ENCODE data around the gene ENC1. TPM values are rescaled to one million over a fixed set of nuclear protein-coding genes. Genes with fewer than 3 reads are reported as not detected.
"Not testable (repeated sequence)": the region's sequence is repeated elsewhere in the genome, so short reads cannot be mapped to it uniquely, and the experiment has no call there.

ENC1 gene, protein sequence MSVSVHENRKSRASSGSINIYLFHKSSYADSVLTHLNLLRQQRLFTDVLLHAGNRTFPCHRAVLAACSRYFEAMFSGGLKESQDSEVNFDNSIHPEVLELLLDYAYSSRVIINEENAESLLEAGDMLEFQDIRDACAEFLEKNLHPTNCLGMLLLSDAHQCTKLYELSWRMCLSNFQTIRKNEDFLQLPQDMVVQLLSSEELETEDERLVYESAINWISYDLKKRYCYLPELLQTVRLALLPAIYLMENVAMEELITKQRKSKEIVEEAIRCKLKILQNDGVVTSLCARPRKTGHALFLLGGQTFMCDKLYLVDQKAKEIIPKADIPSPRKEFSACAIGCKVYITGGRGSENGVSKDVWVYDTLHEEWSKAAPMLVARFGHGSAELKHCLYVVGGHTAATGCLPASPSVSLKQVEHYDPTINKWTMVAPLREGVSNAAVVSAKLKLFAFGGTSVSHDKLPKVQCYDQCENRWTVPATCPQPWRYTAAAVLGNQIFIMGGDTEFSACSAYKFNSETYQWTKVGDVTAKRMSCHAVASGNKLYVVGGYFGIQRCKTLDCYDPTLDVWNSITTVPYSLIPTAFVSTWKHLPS
- total RNA-seq, result under 1 TPM; 0.70 to 0.89 TPM
- 0.53 to 1.9 reads per million in 2 donors for total RNA-seq

DNA sequence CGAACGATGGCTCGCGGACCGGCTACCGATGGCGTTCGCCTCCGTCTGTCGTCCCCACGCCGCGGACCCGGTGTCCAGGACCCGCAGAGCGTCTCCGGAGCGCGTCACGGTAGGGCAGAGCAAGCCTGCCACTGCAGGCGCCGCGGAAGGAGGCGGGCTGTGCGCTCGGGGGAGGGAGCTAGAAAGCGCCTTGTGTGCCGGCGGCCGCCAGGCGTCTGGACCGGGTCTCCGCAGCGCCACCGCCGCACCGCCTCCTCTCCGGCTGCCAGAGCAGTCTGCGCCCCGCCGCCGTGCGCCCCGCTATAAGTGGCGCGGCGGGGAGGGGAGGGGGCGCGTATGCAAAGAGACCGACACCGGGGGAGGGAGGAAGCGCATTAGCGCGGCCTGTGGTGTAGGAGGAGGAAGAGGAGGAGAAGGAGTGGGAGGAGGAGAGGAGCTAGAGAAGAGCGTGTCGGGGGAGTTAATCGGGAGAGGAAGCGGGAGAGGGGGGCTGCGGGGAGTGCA lies at the start of gene ENC1:
Gene ENC1 (minus strand): TSS at position 279 of the 504 bp plus-strand sequence. CDS start 4,243 bp downstream, outside the sequence.
- H3K36me3 Mint-ChIP-seq (ENCODE audit: low read depth), result no peaks in the 10 kb centered on the region
- peaks cover 46% of the 10 kb centered on the region for H3K27me3 Mint-ChIP-seq
- H3K9me3 ChIP-seq (ENCODE audit: control insufficient read depth, low read length, poor library complexity, severe bottlenecking), result no peaks in the 10 kb centered on the region
- peaks cover 26% of the 10 kb centered on the region for H3K4me1 Mint-ChIP-seq
- DNase-seq (peak; percentile 42 to 58 (median 54)), ATAC-seq (peak; percentile 89)
- peak within 1 kb of the TSS; percentile 91 for H3K4me3 Mint-ChIP-seq
- H3K27ac Mint-ChIP-seq, result peak within 1 kb of the TSS; percentile 69

DNA sequence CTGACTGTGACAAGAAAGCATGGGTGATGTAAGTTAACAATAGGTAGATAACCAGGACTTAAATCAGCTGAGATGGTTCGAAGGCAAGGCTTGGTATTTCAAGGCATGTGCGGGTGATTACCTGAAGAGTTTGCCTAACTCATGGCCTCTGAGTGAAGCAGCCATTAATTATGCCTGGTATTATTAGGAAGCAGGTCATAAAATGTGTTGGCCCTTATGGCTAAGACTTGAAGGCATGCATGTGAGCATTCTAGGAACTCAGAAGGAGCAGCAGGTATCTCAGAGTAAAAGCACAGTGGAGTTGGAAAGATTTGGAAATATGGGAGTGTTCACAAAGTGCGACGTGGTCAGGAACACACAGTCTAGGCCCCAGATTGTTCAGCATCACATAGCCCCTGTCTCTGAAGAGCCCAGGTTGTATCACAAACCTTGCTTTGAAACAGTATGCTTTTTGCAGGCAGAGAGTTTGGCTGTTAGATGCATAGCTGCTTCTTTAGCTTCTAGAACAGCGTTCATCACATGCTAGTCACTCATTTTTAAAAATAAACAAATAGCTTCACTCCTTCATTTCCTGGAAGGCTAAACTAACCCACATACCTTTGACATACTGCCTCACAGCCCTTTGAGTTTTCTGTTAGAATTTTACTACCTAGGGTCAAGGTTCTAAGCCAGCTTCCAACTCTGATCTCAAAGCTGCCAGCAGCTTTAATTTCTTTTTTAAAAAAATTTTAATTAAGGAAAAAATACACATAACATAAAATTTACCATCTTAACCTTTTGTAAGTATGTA lies 46.6 kb upstream of the ENC1 start:
- H3K4me1 Mint-ChIP-seq, result peaks cover 23% of the 10 kb centered on the region
- H3K27me3 Mint-ChIP-seq, result no peaks in the 10 kb centered on the region
- no peak overlapping the region for H3K4me3 Mint-ChIP-seq
- H3K36me3 Mint-ChIP-seq (ENCODE audit: low read depth), result no peaks in the 10 kb centered on the region
- DNase-seq (no peak), ATAC-seq (no peak)
- no peaks in the 10 kb centered on the region for H3K9me3 ChIP-seq (ENCODE audit: control insufficient read depth, low read length, poor library complexity, severe bottlenecking)
- peak overlapping the region; percentile 93 for H3K27ac Mint-ChIP-seq

DNA sequence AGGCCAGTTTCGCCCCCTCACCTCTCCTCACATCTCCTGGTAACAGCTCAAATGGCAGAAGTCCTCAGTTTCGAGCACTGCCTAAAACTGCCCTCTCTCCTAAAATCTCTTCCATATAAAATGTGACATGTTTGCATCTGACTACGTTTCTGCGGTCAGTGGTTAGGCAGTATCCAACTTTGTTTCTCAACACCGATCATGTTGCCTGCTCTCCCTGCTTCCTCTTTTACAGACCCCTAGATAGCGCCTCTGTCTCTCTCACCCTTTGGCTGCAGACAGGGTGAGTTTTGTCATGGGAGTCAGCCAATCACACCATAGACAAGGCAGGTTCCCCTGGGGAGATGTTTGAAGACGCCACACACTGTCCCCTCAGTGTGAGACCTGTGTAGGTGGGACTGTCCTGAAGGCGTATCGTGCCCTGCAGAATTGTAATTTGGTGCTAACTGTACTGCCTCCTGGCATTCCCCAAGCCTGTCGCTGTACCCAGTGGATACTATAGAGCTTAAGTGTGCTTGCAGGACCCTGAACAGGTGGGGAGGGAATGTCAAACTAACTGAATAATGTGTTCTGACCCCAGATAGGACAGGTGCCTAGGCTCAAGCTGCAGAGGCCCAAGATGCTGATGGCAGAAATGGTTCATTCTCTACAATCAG lies 45.6 kb upstream of the ENC1 start:
- DNase-seq (no peak), ATAC-seq (peak; percentile 2)
- Mint-ChIP-seq H3K4me3 (peak overlapping the region; percentile 95), H3K36me3 (ENCODE audit: low read depth) (no peaks in the 10 kb centered on the region), H3K27ac (peak overlapping the region; percentile 93), H3K27me3 (no peaks in the 10 kb centered on the region), H3K4me1 (peaks cover 23% of the 10 kb centered on the region)
- no peaks in the 10 kb centered on the region for H3K9me3 ChIP-seq (ENCODE audit: control insufficient read depth, low read length, poor library complexity, severe bottlenecking)

DNA sequence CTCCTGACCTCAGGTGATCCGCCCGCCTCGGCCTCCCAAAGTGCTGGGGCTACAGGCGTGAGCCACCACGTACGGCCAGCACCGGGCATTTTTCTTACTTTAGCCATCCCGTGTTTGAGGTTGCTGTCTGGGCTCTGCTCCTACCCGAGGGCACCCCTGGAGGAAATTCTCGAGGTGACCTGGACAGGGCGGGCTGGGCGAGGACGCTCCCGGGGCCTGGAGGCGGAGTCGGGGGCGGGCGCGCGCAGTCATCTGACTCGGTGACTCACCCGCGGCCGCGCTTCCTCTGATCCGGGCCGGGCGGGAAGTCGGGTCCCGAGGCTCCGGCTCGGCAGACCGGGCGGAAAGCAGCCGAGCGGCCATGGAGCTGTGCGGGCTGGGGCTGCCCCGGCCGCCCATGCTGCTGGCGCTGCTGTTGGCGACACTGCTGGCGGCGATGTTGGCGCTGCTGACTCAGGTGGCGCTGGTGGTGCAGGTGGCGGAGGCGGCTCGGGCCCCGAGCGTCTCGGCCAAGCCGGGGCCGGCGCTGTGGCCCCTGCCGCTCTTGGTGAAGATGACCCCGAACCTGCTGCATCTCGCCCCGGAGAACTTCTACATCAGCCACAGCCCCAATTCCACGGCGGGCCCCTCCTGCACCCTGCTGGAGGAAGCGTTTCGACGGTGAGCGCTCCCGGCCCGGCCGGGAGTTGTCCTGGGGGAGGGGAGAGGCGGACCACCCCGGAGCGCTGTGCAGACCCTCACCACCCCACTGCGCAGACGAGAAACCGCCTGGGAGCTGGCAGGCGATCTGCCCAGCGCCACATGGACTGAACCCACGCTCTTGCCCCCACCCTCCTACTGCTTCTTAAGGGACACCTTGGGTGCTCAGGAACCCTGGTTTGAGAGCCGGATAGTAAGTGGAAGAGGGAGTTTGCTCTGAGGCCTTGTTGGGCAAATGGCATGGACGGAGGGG lies 44.6 kb upstream of the ENC1 start, which contains the start of gene HEXB:
Gene HEXB (plus strand): TSS at position 334 of the 952 bp plus-strand sequence. CDS start 28 bp downstream, at position 362.
- Mint-ChIP-seq H3K27me3 (peaks cover 4% of the 10 kb centered on the region), H3K27ac (peak within 1 kb of the TSS; percentile 93), H3K4me3 (peak within 1 kb of the TSS; percentile 95), H3K36me3 (ENCODE audit: low read depth) (no peaks in the 10 kb centered on the region), H3K4me1 (peaks cover 23% of the 10 kb centered on the region)
- DNase-seq (peak; percentile 68 to 73 (median 72)), ATAC-seq (peak; percentile 95)
- no peaks in the 10 kb centered on the region for H3K9me3 ChIP-seq (ENCODE audit: control insufficient read depth, low read length, poor library complexity, severe bottlenecking)

DNA sequence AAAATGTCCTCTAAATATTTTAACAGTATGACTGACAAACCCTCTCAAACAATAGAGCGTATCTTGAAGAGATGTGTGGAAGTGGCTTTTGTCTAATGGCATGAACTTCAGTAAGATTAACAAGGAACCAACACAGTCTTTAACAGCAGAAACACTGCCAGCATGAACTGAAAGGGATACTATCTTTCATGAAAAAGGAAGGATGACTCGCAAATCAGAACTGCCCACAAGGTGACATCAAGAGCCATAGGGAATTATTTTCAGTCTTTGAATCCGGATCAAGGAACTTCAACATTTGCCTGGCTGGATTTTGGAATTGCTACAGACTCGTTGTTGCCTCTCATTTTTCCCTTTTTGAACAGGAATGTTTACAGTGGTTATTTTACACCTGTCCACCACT lies 39.4 kb upstream of the ENC1 start:
- DNase-seq (no peak), ATAC-seq (no peak)
- H3K9me3 ChIP-seq (ENCODE audit: control insufficient read depth, low read length, poor library complexity, severe bottlenecking), result no peaks in the 10 kb centered on the region
- H3K27ac Mint-ChIP-seq, result no peak overlapping the region
- H3K4me3 Mint-ChIP-seq, result no peak overlapping the region
- H3K4me1 Mint-ChIP-seq, result no peaks in the 10 kb centered on the region
- H3K27me3 Mint-ChIP-seq, result peaks cover 28% of the 10 kb centered on the region
- no peaks in the 10 kb centered on the region for H3K36me3 Mint-ChIP-seq (ENCODE audit: low read depth)

DNA sequence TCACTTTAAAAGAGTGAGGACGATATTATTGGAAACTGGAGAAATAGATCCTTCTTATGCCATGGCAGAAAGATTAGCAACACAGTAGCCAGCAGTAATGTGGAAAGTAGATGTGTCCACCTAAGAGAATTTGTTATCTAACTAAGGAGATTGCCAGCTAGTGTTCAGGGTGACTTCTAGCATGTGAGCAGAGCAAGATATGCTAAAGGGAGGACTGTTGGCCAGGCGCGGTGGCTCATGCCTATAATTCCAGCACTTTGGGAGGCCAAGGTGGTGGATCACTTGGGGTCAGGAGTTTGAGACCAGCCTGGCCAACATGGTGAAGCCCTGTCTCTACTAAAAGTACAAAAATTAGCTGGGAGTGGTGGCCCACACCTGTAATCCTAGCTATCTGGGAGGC lies 38.8 kb upstream of the ENC1 start:
- ATAC-seq; H3K27ac Mint-ChIP-seq; H3K36me3 Mint-ChIP-seq (ENCODE audit: low read depth); H3K4me1 Mint-ChIP-seq; DNase-seq; H3K4me3 Mint-ChIP-seq; H3K9me3 ChIP-seq (ENCODE audit: control insufficient read depth, low read length, poor library complexity, severe bottlenecking): not testable (repeated sequence)
- H3K27me3 Mint-ChIP-seq, result peaks cover 29% of the 10 kb centered on the region

DNA sequence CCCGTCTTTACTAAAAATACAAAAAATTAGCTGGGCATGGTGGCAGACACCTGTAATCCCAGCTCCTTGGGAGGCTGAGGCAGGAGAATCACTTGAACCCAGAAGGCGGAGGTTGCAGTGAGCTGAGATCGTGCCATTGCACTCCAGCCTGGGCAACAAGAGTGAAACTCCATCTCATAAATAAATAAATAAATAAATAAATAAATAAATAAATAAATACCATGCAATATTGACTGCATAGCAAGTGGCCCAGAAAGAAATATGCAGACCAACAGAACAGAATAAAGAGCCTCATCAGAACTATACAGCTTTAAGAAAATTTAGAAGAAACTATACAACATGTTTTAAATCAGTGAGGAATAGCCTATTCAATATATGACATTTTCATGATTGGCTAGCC lies 37.6 kb upstream of the ENC1 start:
- not testable (repeated sequence) for H3K4me1 Mint-ChIP-seq; H3K36me3 Mint-ChIP-seq (ENCODE audit: low read depth); H3K9me3 ChIP-seq (ENCODE audit: control insufficient read depth, low read length, poor library complexity, severe bottlenecking); ATAC-seq; DNase-seq; H3K27ac Mint-ChIP-seq; H3K4me3 Mint-ChIP-seq
- H3K27me3 Mint-ChIP-seq, result peaks cover 40% of the 10 kb centered on the region

DNA sequence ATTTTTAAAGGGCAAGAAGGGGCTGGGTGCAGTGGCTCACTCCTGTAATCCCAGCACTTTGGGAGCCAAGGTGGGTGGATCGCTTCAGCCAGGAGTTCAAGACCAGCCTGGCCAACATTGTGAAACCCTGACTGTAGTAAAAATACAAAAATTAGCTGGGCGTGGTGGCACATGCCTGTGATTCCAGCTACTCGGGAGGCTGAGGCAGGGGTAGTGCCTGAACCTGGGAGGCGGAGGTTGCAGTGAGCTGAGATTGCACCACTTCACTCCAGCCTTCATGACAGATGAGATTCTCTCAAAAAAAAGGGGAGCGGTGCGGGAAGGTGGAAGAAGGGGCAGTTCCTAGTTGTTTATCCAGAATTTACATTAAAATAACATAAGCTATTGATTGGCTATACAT lies 35.9 kb upstream of the ENC1 start:
- H3K9me3 ChIP-seq (ENCODE audit: control insufficient read depth, low read length, poor library complexity, severe bottlenecking); H3K36me3 Mint-ChIP-seq (ENCODE audit: low read depth); DNase-seq; H3K4me3 Mint-ChIP-seq; H3K27ac Mint-ChIP-seq; H3K4me1 Mint-ChIP-seq; ATAC-seq: not testable (repeated sequence)
- peaks cover 54% of the 10 kb centered on the region for H3K27me3 Mint-ChIP-seq

DNA sequence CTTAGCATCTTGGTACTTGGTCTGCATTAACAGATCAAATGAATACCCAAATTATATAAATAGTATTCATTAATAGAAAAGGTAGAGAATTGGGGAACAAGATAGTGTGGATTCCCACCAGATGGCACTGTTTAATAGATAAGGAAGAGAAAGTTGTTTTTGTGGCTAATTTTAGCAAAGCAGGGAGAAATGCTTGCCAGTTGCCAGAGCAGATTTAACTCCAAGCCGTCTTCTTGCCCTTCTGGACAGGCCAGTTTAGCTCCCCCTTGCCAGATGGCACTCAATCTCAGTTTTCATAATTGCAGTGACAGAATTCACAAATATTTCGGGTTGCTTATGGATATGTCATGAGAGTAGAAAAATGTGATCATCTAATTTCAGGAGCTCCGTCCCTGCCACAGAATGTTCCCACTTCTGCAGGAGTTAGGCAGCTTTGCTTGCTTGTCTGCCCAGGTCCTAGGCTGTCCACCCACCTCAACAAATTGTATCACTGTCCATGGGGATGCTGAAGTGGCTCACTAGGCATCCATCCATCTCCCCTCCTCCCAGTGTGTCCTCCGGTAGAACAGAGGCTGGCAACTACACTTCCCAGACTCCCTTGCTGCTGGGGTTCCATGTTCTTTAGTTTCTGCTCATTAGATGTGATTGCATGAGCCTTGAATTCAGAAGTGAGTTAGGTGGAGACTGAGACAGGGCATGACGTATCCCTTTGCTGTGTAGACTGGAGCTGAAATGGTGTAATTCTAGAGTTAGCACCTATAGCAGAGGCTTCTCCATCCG lies 32.7 kb upstream of the ENC1 start:
- no peak for ATAC-seq

DNA sequence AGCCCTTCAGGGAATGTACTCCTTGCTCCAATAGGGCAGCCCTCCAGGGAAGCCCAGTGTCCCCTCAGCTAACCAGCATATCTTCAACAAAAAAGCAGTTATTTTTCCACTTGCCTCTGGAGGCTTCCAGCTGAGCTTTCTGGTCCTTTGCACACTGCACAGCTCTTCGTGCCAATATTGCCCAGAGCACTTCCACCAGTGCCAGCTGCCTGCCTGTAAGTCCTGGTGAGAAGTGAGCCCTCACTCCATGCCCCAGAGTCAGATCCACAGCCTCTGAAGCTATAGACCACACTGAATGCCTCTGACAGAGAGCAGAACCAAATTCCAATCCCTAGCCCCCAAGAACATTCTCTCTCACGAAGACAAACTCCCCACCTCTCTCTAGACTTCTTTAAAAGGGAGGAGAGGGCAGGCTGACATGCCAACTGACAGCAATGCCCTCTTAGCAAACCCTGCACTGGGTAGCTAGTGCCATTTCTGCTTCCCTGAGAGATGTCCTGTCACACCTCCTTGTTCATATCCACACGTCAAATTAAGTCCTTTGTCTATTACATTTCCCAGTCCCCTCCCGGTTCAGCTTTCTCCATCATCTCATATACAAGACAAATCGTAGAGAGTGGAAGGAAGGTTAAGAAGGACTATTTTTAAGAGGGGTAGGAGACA lies 31.8 kb upstream of the ENC1 start:
- H3K9me3 ChIP-seq (ENCODE audit: control insufficient read depth, low read length, poor library complexity, severe bottlenecking), result no peaks in the 10 kb centered on the region
- H3K27ac Mint-ChIP-seq, result no peak overlapping the region
- no peaks in the 10 kb centered on the region for H3K4me1 Mint-ChIP-seq
- no peak overlapping the region for H3K4me3 Mint-ChIP-seq
- no peak for ATAC-seq
- H3K36me3 Mint-ChIP-seq (ENCODE audit: low read depth), result peaks cover 2% of the 10 kb centered on the region
- peaks cover 40% of the 10 kb centered on the region for H3K27me3 Mint-ChIP-seq
- DNase-seq, result no peak

More for the DNA sequence above, 32.7 kb upstream of the ENC1 start:
- Mint-ChIP-seq H3K27ac (no peak overlapping the region), H3K4me3 (no peak overlapping the region), H3K27me3 (peaks cover 40% of the 10 kb centered on the region), H3K36me3 (ENCODE audit: low read depth) (peaks cover 2% of the 10 kb centered on the region), H3K4me1 (no peaks in the 10 kb centered on the region)
- no peaks in the 10 kb centered on the region for H3K9me3 ChIP-seq (ENCODE audit: control insufficient read depth, low read length, poor library complexity, severe bottlenecking)
- no peak for DNase-seq
